Nephron progenitor cell (in vitro differentiated cells): ENCODE results near the gene DHX8.

Experiments used
- DNase-seq: peaks from one replicate; pipeline ENCODE4 v3.0.0; 2021
- H3K27ac Mint-ChIP-seq: 2 replicates; pipeline ENCODE4 v1.8.0; 2021; ENCODE audit warnings: mild to moderate bottlenecking, moderate library complexity, mixed read lengths
- H3K27me3 Mint-ChIP-seq: 2 replicates; pipeline ENCODE4 v1.8.0; 2021; ENCODE audit warnings: mild to moderate bottlenecking, low read depth, mixed read lengths; ENCODE audit not compliant: poor library complexity
- H3K36me3 Mint-ChIP-seq: 2 replicates; pipeline ENCODE4 v1.8.0; 2021; ENCODE audit warnings: low read depth, mixed read lengths
- H3K4me1 Mint-ChIP-seq: 2 replicates; pipeline ENCODE4 v1.8.0; 2021; ENCODE audit warnings: mixed read lengths
- H3K4me3 Mint-ChIP-seq: 2 replicates; pipeline ENCODE4 v1.8.0; 2021; ENCODE audit warnings: mild to moderate bottlenecking, moderate library complexity, mixed read lengths
- H3K9me3 Mint-ChIP-seq: 2 replicates; pipeline ENCODE4 v1.8.0; 2021; ENCODE audit warnings: mild to moderate bottlenecking, moderate library complexity, mixed read lengths
- CTCF ChIP-seq: fragments of 200-600 bp; sonication (generic); IDR thresholded peaks from 2 replicates; pipeline ENCODE4 v1.5.0; 2021; ENCODE audit warnings: antibody characterized with exemption

Gene DHX8

GRCh38 chr17:43531082-43531378, 47.3 kb downstream of the DHX8 start:
- peaks cover 25% of the 10 kb centered on the region for H3K36me3 Mint-ChIP-seq
- no peak for DNase-seq
- H3K27me3 Mint-ChIP-seq = peaks cover 24% of the 10 kb centered on the region
- H3K27ac Mint-ChIP-seq = no peak overlapping the region
- no peak overlapping the region for H3K4me3 Mint-ChIP-seq
- no peak for TF ChIP-seq CTCF
- H3K9me3 Mint-ChIP-seq = no peaks in the 10 kb centered on the region
- peaks cover 62% of the 10 kb centered on the region for H3K4me1 Mint-ChIP-seq

DNA sequence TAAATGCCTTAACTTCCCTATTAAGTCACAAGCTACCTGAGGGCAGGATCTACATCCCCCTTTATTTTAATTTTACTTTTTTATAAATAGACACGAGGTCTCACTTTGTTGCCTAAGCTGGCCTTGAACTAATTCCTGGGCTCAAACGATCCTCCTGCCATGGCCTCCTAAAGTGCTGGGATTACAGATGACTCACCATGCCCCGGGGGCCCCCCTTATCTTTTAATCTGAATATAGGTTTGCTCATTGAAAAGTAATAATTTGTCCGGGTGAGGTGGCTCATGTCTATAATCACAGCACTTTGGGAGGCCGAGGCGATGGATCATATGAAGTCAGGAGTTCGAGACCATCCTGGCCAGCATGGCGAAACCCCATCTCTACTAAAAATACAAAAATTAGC, 48.2 kb downstream of the DHX8 start:
- no peak for DNase-seq
- Mint-ChIP-seq H3K27ac (no peak overlapping the region), H3K27me3 (peaks cover 21% of the 10 kb centered on the region), H3K4me1 (peaks cover 62% of the 10 kb centered on the region), H3K9me3 (no peaks in the 10 kb centered on the region), H3K4me3 (no peak overlapping the region), H3K36me3 (peaks cover 29% of the 10 kb centered on the region)
- no peak for TF ChIP-seq CTCF

DNA sequence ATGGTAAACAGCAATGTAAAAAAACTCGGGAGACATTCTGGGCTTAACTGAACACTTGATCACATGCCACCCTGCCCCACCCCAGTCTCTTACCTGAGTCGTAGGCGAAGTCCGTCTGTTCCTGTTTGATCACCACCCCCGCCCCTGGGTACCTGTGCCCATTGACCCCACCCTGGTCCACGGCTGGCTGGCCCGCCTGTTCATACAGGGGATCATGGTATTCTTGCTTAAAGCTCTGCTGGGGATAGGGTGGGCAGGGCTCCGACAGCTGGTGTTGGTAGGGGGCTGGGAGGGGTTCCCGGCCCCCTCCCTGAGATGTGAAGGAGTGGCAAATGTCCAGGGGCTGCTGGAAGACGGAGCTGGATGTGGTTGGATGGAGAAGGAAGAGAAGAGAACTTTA, 48.8 kb downstream of the DHX8 start:
- TF ChIP-seq CTCF = no peak
- H3K4me3 Mint-ChIP-seq = no peak overlapping the region
- H3K4me1 Mint-ChIP-seq = peaks cover 56% of the 10 kb centered on the region
- no peaks in the 10 kb centered on the region for H3K9me3 Mint-ChIP-seq
- H3K27ac Mint-ChIP-seq = no peak overlapping the region
- H3K36me3 Mint-ChIP-seq = peaks cover 25% of the 10 kb centered on the region
- no peak for DNase-seq
- H3K27me3 Mint-ChIP-seq = peaks cover 21% of the 10 kb centered on the region

DNA sequence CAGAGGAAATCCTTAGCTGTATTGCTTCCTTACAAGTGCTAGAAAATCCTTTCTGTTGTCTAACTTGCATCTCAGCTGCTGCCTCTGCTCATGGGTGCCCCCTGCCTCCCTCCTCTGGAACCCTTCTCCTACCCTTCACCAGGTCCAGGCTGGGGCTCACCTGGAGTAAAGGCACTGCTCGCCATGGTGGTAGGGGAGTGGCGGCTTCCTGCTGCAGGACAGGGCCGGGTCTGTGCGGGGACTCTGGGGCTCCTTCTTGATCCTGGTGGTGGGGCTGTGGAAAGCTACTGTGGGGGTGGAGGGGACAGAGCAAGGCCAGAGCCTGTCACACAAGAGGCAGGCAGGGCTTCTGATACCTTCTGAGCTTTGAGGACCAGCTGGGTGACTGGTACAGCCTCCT, 49.9 kb downstream of the DHX8 start:
- H3K36me3 Mint-ChIP-seq = peaks cover 24% of the 10 kb centered on the region
- H3K27ac Mint-ChIP-seq = no peak overlapping the region
- DNase-seq = no peak
- H3K4me3 Mint-ChIP-seq = no peak overlapping the region
- H3K4me1 Mint-ChIP-seq = peaks cover 48% of the 10 kb centered on the region
- no peak for TF ChIP-seq CTCF
- peaks cover 23% of the 10 kb centered on the region for H3K27me3 Mint-ChIP-seq
- no peaks in the 10 kb centered on the region for H3K9me3 Mint-ChIP-seq

DNA sequence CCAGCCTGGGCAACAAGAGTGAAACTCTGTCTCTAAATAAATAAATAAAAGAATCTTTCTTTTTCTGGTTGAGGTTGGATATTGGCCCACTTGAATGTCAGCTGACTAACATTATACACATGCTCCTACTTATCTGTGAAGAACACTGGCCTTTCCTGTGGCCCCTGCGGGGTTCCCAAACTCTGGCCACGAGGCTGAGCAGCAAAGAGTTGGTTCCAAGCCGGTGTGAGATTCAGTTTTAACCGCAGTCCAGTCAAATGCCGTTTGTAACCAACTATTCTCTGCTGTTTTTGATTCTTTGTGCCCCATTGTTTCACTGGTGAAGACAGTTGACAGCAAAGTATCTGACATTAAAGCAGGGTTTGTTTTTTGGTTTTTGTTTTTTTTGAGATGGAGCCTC, 51.1 kb downstream of the DHX8 start:
- Mint-ChIP-seq H3K27me3 (peaks cover 24% of the 10 kb centered on the region), H3K4me3 (no peak overlapping the region), H3K9me3 (no peaks in the 10 kb centered on the region), H3K4me1 (peaks cover 48% of the 10 kb centered on the region), H3K27ac (no peak overlapping the region), H3K36me3 (peaks cover 21% of the 10 kb centered on the region)
- no peak for TF ChIP-seq CTCF
- no peak for DNase-seq

DNA sequence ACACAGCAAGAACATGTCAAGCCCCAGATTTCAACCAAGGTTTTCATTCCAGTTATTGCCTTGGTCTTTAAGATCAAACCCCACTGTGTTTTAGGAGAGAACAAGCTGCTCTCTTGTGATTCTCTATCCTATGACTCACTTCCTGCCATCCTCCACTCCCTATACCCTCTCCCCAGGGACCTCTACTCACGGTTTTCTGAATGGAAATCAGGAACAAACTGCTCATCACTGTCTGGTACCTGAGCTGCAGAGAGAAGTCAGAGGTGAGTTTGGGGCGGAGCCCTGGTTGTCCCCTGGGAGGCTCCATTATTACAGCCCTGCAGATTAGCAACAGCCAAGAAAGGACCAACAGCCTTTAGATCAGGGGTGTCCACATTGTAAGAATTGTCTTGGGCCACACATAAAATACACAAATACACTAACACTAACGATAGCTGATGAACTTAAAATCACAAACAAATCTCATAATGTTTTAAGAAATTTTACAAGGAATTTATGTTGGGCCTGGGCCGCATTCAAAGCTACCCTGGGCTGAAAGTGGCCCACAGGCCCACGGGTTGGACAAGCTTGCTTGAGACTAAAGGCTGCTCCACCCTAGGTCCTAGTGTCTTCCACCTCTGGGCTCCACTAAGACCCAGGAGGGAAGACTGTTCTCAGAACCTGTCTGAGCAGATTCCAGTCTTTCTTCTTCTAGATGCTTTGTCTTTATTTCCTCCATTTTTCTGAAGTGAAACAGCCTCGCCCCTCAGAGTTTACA, 52.6 kb downstream of the DHX8 start:
- TF ChIP-seq CTCF = no peak
- H3K4me1 Mint-ChIP-seq = peaks cover 42% of the 10 kb centered on the region
- peaks cover 23% of the 10 kb centered on the region for H3K27me3 Mint-ChIP-seq
- no peaks in the 10 kb centered on the region for H3K9me3 Mint-ChIP-seq
- no peak for DNase-seq
- H3K36me3 Mint-ChIP-seq = peaks cover 21% of the 10 kb centered on the region
- H3K27ac Mint-ChIP-seq = no peak overlapping the region
- H3K4me3 Mint-ChIP-seq = no peak overlapping the region
